ENCODE data around the gene MTMR12.
A peak's percentile ranks its signal among the peaks of the same experiment; 100 is the strongest.
"Not testable (repeated sequence)": the region's sequence is repeated elsewhere in the genome, so short reads cannot be mapped to it uniquely, and the experiment has no call there.

MTMR12 gene

GRCh38 chr5:32230356-32231099 lies 82.2 kb downstream of the MTMR12 start:
- DNase-seq = no peak

- no peak for DNase-seq
Measured at GRCh38 chr5:32229586-32229985, 83.2 kb downstream of the MTMR12 start.

GRCh38 chr5:32228816-32229215 lies 83.9 kb downstream of the MTMR12 start:
- DNase-seq = no peak

GRCh38 chr5:32225445-32225844 lies 87.3 kb downstream of the MTMR12 start:
- DNase-seq = no peak

GRCh38 chr5:32223972-32224609 lies 88.6 kb downstream of the MTMR12 start:
- no peak for DNase-seq

GRCh38 chr5:32222723-32223470 lies 89.8 kb downstream of the MTMR12 start:
- no peak for DNase-seq

- DNase-seq = peak; percentile 17 to 55
Measured at GRCh38 chr5:32217886-32218396, 94.8 kb downstream of the MTMR12 start.

- not testable (repeated sequence) for DNase-seq
Measured at GRCh38 chr5:32214344-32214743, 98.4 kb downstream of the MTMR12 start.

GRCh38 chr5:32210151-32210550 lies 102.6 kb downstream of the MTMR12 start:
- DNase-seq = no peak

GRCh38 chr5:32208837-32209236 lies 103.9 kb downstream of the MTMR12 start:
- not testable (repeated sequence) for DNase-seq

- DNase-seq = no peak
Measured at GRCh38 chr5:32207355-32207634, 105.4 kb downstream of the MTMR12 start.

GRCh38 chr5:32206509-32207354 lies 106.0 kb downstream of the MTMR12 start:
- no peak for DNase-seq

GRCh38 chr5:32206053-32206452 lies 106.7 kb downstream of the MTMR12 start:
- DNase-seq = no peak

- DNase-seq = no peak
Measured at GRCh38 chr5:32202394-32202793, 110.3 kb downstream of the MTMR12 start.

- DNase-seq = peak in 1 of 2 experiments; percentile 30
Measured at GRCh38 chr5:32201122-32201753, 111.5 kb downstream of the MTMR12 start.

- DNase-seq = no peak
Measured at GRCh38 chr5:32197032-32197431, 115.7 kb downstream of the MTMR12 start.

GRCh38 chr5:32195265-32195664 lies 117.5 kb downstream of the MTMR12 start:
- DNase-seq = peak; percentile 71 to 93

- peak; percentile 69 to 88 for DNase-seq
Measured at GRCh38 chr5:32193591-32193990, 119.1 kb downstream of the MTMR12 start.

- DNase-seq = peak in 1 of 2 experiments; percentile 93
Measured at GRCh38 chr5:32190095-32190494, 122.6 kb downstream of the MTMR12 start.

- DNase-seq = no peak
Measured at GRCh38 chr5:32187675-32188074, 125.1 kb downstream of the MTMR12 start.

- DNase-seq = no peak
Measured at GRCh38 chr5:32182463-32183063, 130.2 kb downstream of the MTMR12 start.

Data from NCI-H524 (cell line).